Retinal pigment epithelial cell (primary cell): ENCODE data around the gene CAVIN1.
"Not testable (repeated sequence)": the region's sequence is repeated elsewhere in the genome, so short reads cannot be mapped to it uniquely, and the experiment has no call there.

ENCODE experiments used
- DNase-seq: peaks from one replicate; pipeline ENCODE4 v3.0.0-alpha.2; 2010; ENCODE audit warnings: low read depth
- H3K4me3 ChIP-seq: 2 replicates; pipeline ENCODE4 v1.5.1; 2011; ENCODE audit warnings: mild to moderate bottlenecking, low read length, control low read depth, moderate library complexity
- TF ChIP-seq, protein P1 (sequence below): conservative IDR thresholded peaks from 2 replicates; pipeline ENCODE4 v1.5.1; 2011; ENCODE audit warnings: low read depth, low read length, control low read depth, inconsistent platforms

The CAVIN1 gene

DNA sequence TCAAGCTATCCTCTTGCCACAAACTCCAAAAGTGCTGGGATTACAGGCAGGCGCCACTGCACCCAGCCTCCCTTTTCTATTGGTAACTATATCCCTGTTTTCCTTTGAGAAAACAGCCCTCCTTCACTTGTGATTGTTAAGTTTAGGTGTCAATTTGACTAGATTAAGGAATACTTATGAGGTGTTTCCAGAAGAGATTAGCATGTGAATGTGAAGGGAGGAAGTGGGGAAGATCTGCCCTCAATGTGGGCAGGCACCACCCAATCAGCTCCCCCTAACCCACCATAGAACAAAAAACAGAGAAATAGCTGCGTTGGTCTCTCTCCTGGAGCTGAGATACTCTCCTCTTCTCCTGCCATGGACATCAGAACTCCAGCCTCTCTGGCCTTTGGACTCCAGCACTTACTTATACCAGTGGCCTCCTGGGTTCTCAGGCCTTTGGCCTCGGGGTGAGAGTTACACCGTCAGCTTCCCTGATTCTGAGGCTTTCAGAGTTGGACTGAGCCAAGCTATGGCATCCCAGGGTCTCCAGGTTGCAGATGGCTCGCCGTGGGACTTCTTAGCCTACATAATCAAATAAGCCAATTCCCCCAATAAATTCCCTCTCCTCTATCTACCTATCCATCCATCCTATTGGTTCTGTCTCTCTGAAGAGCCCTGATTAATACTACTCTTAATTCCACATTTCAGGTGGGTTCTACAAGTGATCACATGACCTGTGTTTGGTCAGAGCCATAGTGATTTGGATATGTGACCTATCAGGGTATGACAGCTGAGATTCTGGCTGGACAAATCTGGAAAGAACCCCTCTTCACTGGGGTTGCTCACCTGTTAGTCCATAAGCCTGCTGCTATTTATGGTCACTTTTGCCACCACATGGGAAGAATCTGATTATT, 22.9 kb downstream of the CAVIN1 start:
- TF ChIP-seq, protein P1, sequence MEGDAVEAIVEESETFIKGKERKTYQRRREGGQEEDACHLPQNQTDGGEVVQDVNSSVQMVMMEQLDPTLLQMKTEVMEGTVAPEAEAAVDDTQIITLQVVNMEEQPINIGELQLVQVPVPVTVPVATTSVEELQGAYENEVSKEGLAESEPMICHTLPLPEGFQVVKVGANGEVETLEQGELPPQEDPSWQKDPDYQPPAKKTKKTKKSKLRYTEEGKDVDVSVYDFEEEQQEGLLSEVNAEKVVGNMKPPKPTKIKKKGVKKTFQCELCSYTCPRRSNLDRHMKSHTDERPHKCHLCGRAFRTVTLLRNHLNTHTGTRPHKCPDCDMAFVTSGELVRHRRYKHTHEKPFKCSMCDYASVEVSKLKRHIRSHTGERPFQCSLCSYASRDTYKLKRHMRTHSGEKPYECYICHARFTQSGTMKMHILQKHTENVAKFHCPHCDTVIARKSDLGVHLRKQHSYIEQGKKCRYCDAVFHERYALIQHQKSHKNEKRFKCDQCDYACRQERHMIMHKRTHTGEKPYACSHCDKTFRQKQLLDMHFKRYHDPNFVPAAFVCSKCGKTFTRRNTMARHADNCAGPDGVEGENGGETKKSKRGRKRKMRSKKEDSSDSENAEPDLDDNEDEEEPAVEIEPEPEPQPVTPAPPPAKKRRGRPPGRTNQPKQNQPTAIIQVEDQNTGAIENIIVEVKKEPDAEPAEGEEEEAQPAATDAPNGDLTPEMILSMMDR, result no peak
- no peak overlapping the region for H3K4me3 ChIP-seq
- no peak for DNase-seq

DNA sequence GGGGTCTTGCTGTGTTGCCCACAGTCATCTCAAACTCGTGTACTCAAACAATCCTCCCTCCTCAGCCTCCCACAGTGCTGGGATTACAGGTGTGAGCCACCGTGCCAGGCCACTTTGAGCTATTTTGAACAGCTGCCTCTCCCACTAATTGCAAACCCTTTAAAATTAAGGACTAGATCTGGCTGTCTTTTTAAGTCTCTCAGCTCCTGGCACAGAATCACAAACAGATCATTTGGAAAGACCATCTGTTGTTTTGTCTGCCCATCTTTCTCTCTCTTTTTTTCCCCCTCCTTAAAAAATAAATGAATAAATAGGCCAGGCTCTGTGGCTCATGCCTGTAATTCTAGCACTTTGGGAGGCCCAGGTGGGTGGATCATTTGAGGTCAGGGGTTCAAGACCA, 23.9 kb downstream of the CAVIN1 start:
- TF ChIP-seq, protein P1, result no peak
- no peak for DNase-seq
- no peak overlapping the region for H3K4me3 ChIP-seq

DNA sequence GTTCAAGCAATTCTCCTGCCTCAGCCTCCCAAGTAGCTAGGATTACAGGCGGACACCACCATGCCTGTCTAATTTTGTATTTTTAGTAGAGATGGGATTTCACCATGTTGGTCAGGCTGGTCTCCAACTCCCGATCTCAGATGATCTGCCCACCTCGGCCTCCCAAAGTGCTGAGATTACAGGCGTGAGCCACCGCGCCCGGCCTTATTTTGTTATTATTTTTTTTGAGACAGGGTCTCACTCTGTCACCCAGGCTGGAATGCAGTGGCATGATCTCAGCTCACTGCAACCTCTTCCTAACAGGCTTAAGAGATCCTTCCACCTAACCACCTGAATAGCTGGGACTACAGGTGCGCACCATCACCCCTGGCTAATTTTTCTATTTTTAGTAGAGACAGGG, 27.5 kb downstream of the CAVIN1 start:
- H3K4me3 ChIP-seq, DNase-seq: not testable (repeated sequence)

DNA sequence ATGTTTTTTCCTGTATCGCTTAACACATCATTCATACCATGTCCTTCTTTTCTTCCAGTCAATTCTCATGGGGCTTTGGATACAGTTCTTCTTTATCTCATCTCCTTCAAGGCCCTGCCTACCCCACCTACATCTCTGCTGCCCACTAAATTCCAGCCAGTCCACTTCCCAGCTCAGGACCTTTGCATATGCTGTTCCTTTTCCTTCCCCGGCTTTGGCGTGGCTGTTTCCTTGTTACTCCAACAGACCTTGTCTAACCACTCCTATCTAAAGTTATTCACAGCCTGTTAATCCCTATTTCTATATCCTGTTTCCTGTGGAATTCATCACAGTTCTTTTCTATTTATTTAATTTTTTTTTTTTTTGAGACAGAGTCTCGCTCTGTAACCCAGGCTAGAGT, 28.2 kb downstream of the CAVIN1 start:
- no peak overlapping the region for H3K4me3 ChIP-seq
- TF ChIP-seq, protein P1, result no peak
- no peak for DNase-seq

DNA sequence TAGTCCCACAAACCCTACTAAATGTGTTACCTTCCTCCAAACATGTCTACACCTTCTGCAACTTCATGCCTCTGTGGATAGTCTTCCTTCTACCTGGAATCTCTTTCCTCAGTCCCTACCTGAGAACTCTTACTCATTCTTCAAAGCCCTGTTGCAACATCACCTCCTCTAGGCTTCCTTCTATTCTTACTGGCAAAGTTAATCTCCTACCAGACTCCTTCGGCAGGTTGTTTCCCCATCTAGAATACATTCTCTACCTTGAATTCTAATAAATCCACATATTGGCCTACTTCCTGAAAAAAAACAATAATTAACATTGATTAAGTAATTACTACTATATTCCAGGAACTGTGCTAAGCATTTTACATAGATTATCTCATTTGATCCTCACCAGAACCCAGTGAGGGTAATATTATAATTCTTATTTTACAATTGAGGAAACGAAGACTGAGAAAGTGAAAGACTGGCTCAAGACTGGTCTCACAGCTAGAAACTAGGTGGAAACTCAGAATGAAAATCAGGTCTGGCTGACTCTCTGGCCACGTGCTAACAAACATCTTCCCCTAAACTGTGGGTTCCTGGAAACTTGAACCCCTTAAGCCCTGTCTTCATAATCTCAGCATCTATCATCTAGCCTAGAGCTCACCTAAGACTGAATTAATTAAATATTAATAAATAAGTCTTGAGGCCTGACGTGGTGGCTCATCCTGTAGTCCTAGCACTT, 30.2 kb downstream of the CAVIN1 start:
- no peak for DNase-seq
- TF ChIP-seq, protein P1, result no peak
- no peak overlapping the region for H3K4me3 ChIP-seq

DNA sequence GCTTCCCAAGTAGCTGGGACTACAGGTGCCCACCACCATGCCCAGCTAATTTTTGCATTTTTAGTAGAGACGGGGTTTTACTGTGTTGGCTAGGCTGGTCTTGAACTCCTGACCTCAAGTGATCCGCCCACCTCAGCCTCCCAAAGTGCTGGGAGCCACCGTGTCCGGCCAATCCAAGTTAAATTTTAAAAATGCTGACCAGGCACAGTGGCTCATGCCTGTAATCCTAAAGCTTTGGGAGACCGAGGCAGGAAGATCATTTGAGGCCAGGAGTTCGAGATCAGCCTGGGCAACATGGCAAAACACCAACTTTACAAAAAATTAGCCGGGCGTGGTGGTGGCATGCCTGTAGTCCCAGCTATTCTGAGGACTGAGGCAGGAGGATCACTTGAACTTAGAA, 31.6 kb downstream of the CAVIN1 start:
- not testable (repeated sequence) for DNase-seq

DNA sequence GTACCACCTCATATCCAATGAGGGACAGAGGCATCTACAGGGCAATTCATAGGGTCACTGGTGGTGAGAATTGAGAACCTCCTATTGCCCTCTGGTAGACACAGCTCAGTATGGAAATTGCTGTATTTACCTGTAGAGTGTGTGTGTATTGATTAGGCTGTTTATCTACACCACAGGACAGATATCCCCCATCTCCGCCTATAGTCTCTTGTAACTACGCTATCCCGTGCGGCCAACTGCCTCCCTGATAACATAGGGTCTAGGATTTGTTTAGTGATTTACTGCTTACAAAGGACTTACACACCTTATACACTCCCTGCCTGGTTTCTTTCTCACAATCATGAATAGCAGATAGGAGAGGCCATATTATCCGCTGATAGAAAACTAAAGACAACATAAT, 33.2 kb downstream of the CAVIN1 start:
- H3K4me3 ChIP-seq, result no peak overlapping the region
- TF ChIP-seq, protein P1, result no peak
- no peak for DNase-seq

More for the DNA sequence above, 31.6 kb downstream of the CAVIN1 start:
- not testable (repeated sequence) for H3K4me3 ChIP-seq

DNA sequence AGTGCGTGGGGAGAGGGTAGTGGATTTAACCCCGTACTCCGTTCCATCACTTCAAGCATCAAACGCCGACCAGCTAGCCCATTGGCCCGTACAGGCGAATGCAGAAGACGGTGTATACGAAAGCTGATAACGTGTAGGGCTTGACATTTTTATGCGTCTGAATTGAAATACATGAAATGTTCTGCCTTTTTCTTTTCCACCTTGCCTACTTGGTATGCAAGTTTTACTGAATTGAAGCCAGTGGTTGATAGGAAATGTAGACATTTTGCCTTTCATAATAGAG, 34.0 kb downstream of the CAVIN1 start:
- DNase-seq, result no peak
- TF ChIP-seq, protein P1, result no peak
- peak overlapping the region; percentile 33 for H3K4me3 ChIP-seq
